HUES64 (cell line): ENCODE data around the gene CACNA1G.

Experiments
- H3K27ac ChIP-seq: 2 replicates; pipeline ENCODE4 v1.7.0; 2013; ENCODE audit warnings: low read depth, low read length, inconsistent platforms
- H3K27me3 ChIP-seq: 2 replicates; pipeline ENCODE4 v1.6.1; 2013; ENCODE audit warnings: mild to moderate bottlenecking, low read length; ENCODE audit not compliant: insufficient read depth
- H3K36me3 ChIP-seq: 2 replicates; pipeline ENCODE4 v1.6.1; 2013; ENCODE audit warnings: mild to moderate bottlenecking, low read length; ENCODE audit not compliant: insufficient read depth
- H3K4me1 ChIP-seq: 2 replicates; pipeline ENCODE4 v1.6.1; 2013; ENCODE audit warnings: mild to moderate bottlenecking, low read length, moderate library complexity; ENCODE audit not compliant: insufficient read depth
- H3K4me3 ChIP-seq: 2 replicates; pipeline ENCODE4 v1.5.1; 2013; ENCODE audit warnings: mild to moderate bottlenecking, low read length, moderate library complexity
- H3K9ac ChIP-seq: 2 replicates; pipeline ENCODE4 v1.6.1; 2013; ENCODE audit warnings: mild to moderate bottlenecking, low read depth, low read length
- H3K9me3 ChIP-seq: 2 replicates; pipeline ENCODE4 v1.6.1; 2013; ENCODE audit warnings: low read depth, low read length; ENCODE audit not compliant: insufficient read depth
- WGBS: fragments of 150-250, 120-280 bp; methylation state at CpG from one replicate; pipeline ENCODE4 v1.1.7; 2013; ENCODE audit warnings: missing lambda C conversion rate; 5-methylcytosine and 5-hydroxymethylcytosine counted together

CACNA1G gene

DNA sequence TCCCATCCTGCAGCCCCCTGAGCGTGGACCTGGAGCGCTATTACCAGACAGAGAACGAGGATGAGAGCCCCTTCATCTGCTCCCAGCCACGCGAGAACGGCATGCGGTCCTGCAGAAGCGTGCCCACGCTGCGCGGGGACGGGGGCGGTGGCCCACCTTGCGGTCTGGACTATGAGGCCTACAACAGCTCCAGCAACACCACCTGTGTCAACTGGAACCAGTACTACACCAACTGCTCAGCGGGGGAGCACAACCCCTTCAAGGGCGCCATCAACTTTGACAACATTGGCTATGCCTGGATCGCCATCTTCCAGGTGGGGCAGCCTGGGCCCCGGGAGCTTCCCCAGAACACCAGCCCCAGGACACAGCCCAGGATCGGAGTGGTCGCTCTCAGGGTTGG lies 12.0 kb downstream of the CACNA1G start:
- Histone ChIP-seq H3K9ac (no peak overlapping the region), H3K36me3 (no peaks in the 10 kb centered on the region), H3K9me3 (no peaks in the 10 kb centered on the region), H3K4me1 (peaks cover 6% of the 10 kb centered on the region; the same call in 1 of the 2 replicates), H3K4me3 (no peak overlapping the region), H3K27ac (no peak overlapping the region), H3K27me3 (peaks cover 4% of the 10 kb centered on the region)
- 94% methylated on average over 20 of the region's 20 CpGs for WGBS

DNA sequence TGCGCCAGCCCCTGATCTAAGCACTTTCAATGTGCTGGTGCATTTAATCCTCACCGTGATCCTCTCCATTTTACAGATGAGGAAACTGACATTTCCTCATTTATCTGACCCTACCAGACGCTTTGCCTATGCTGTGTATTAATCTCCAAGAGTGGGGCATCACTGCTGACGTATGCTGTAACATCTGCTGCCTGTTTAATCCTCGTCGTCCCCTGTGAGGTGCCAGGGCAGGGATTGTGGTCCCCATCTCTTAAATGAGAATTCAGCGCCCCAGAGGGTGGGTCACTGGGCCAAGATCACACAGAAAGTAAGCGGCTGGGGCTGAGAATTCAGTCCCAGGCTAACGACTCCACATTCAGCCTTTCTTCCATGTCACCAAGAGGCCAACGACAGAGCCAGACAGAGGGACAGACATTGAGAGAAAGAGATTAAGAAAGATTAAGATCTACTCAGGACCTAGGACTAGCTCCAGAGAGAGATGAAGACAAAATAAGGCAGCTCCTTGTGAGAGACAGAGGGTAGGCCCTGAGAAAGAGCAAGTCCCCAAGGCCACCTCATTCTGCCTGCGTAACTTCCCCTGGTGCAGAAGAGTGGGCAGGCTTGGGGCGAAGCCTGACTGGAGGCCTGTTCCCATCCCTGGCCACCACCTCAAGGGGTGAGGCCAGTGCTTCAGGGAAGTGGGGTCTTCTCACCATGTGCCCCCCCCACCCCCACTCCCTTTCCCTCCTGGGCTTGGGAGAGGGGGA lies 13.5 kb downstream of the CACNA1G start:
- no peaks in the 10 kb centered on the region for H3K27me3 ChIP-seq
- H3K27ac ChIP-seq = no peak overlapping the region
- H3K9ac ChIP-seq = no peak overlapping the region
- H3K36me3 ChIP-seq = no peaks in the 10 kb centered on the region
- H3K9me3 ChIP-seq = no peaks in the 10 kb centered on the region
- peaks cover 6% of the 10 kb centered on the region; the same call in 1 of the 2 replicates for H3K4me1 ChIP-seq
- no peak overlapping the region for H3K4me3 ChIP-seq
- 90% methylated on average over 12 of the region's 12 CpGs for WGBS

DNA sequence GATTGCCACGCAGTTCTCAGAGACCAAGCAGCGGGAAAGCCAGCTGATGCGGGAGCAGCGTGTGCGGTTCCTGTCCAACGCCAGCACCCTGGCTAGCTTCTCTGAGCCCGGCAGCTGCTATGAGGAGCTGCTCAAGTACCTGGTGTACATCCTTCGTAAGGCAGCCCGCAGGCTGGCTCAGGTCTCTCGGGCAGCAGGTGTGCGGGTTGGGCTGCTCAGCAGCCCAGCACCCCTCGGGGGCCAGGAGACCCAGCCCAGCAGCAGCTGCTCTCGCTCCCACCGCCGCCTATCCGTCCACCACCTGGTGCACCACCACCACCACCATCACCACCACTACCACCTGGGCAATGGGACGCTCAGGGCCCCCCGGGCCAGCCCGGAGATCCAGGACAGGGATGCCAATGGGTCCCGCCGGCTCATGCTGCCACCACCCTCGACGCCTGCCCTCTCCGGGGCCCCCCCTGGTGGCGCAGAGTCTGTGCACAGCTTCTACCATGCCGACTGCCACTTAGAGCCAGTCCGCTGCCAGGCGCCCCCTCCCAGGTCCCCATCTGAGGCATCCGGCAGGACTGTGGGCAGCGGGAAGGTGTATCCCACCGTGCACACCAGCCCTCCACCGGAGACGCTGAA lies 15.2 kb downstream of the CACNA1G start:
- no peak overlapping the region for H3K9ac ChIP-seq
- no peaks in the 10 kb centered on the region for H3K9me3 ChIP-seq
- no peak overlapping the region for H3K4me3 ChIP-seq
- no peak overlapping the region for H3K27ac ChIP-seq
- 90% methylated on average over 33 of the region's 33 CpGs for WGBS
- H3K36me3 ChIP-seq = no peaks in the 10 kb centered on the region
- no peaks in the 10 kb centered on the region for H3K27me3 ChIP-seq
- no peaks in the 10 kb centered on the region for H3K4me1 ChIP-seq

DNA sequence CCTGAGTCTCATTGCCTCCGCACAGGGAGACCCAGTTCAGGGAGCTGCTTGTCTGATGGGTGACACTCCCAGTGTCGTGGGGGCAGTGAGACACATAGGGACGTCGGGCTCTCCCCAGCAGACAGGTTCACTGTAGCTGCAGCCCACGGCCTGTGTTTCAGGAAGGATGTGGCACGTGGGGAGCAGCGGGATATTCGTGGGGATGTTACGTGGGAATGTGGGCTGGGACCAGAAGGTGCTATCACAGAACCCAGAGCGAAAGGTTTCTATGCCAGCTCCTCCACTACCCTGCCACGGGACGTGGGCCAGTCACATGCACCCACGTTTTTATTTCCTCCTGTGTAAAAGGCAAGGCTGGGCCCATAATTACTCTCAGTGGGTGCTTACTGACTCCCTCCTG lies 16.3 kb downstream of the CACNA1G start:
- H3K9me3 ChIP-seq = no peaks in the 10 kb centered on the region
- H3K36me3 ChIP-seq = no peaks in the 10 kb centered on the region
- WGBS = 93% methylated on average over 13 of the region's 13 CpGs
- no peaks in the 10 kb centered on the region; the same call in 1 of the 2 replicates for H3K27me3 ChIP-seq
- no peak overlapping the region for H3K9ac ChIP-seq
- H3K27ac ChIP-seq = no peak overlapping the region
- H3K4me3 ChIP-seq = no peak overlapping the region
- H3K4me1 ChIP-seq = no peaks in the 10 kb centered on the region

DNA sequence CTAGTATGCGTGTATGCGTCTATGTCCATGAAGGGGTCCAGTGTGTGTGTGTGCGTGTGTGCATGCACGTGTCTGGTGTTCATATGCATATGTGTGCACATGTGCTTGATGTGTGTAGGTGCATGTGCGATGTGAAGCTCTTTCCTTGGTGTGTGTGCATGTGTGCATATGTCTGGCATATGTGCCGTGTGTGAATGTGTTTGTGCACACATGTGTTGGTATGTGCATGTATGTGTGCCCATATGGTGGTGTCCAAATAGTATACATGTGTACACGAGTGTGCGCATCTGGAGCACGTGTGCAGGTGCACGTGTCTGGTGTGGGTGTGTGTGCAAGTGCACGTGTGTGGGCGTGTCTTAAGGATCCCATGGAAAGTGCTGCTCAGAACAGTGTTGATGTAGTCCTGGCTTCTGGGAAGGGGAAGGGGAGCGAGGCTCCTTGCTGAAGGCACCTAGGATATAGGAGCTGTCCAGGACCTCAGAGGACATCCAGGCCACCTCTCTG lies 17.0 kb downstream of the CACNA1G start:
- H3K9me3 ChIP-seq = no peaks in the 10 kb centered on the region
- no peak overlapping the region for H3K4me3 ChIP-seq
- H3K27me3 ChIP-seq = no peaks in the 10 kb centered on the region; the same call in 1 of the 2 replicates
- H3K27ac ChIP-seq = no peak overlapping the region
- no peaks in the 10 kb centered on the region for H3K4me1 ChIP-seq
- no peak overlapping the region for H3K9ac ChIP-seq
- H3K36me3 ChIP-seq = no peaks in the 10 kb centered on the region
- WGBS = 93% methylated on average over 13 of the region's 13 CpGs

DNA sequence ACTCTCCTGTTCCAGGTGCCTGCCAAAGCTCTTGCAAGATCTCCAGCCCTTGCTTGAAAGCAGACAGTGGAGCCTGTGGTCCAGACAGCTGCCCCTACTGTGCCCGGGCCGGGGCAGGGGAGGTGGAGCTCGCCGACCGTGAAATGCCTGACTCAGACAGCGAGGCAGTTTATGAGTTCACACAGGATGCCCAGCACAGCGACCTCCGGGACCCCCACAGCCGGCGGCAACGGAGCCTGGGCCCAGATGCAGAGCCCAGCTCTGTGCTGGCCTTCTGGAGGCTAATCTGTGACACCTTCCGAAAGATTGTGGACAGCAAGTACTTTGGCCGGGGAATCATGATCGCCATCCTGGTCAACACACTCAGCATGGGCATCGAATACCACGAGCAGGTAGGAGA lies 17.7 kb downstream of the CACNA1G start:
- Histone ChIP-seq H3K4me3 (no peak overlapping the region), H3K9ac (no peak overlapping the region), H3K4me1 (no peaks in the 10 kb centered on the region), H3K36me3 (no peaks in the 10 kb centered on the region), H3K27me3 (no peaks in the 10 kb centered on the region; the same call in 1 of the 2 replicates), H3K9me3 (no peaks in the 10 kb centered on the region), H3K27ac (no peak overlapping the region)
- 92% methylated on average over 16 of the region's 16 CpGs for WGBS

DNA sequence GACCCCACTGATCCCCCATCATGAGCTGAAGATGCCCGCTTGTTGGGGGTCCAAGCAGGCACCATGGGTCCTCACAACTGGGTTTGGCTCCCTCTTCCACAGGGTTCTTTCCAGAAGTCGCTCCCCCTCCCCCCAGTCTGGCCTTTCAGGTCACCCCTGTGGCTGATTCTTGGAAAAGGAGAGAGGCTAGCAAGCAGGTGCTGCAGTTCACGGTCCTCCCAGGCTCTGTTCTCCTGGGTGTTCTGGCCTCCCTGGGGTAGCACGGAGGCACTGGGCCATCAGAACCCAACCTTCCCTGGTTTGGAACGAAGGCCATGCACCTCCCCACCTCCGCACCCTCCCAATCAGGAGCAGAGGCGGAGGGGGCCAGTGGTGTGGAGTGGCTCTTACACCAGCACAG lies 18.9 kb downstream of the CACNA1G start:
- no peaks in the 10 kb centered on the region; the same call in 1 of the 2 replicates for H3K27me3 ChIP-seq
- no peak overlapping the region for H3K9ac ChIP-seq
- peaks cover 5% of the 10 kb centered on the region; the same call in 1 of the 2 replicates for H3K4me1 ChIP-seq
- H3K4me3 ChIP-seq = no peak overlapping the region
- WGBS = 89% methylated on average over 7 of the region's 7 CpGs
- no peaks in the 10 kb centered on the region for H3K36me3 ChIP-seq
- H3K9me3 ChIP-seq = no peaks in the 10 kb centered on the region
- no peak overlapping the region for H3K27ac ChIP-seq

DNA sequence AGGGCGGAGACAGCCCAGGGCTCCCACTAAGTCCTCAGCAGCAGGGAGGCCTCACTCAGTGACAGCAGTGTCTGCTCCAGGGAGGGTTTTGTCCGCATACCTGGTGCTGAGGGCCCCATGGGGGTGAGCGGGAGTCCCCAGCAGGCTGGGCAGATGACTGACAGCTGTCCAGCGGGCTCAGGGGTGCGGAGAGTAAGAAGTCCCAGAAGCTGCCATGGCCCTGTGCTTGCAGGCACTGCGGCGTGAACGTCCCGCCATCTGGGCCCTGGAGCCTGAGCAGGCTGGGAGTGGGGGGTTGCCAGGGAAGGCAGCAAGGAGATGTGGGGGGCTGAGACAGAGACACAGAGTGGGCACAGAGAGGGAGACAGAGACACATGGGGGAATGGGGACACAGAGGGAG lies 20.1 kb downstream of the CACNA1G start:
- Histone ChIP-seq H3K9me3 (no peaks in the 10 kb centered on the region), H3K36me3 (no peaks in the 10 kb centered on the region), H3K27me3 (no peaks in the 10 kb centered on the region; the same call in 1 of the 2 replicates), H3K27ac (no peak overlapping the region), H3K4me1 (peaks cover 5% of the 10 kb centered on the region; the same call in 1 of the 2 replicates), H3K9ac (no peak overlapping the region), H3K4me3 (no peak overlapping the region)
- WGBS = 89% methylated on average over 9 of the region's 9 CpGs

DNA sequence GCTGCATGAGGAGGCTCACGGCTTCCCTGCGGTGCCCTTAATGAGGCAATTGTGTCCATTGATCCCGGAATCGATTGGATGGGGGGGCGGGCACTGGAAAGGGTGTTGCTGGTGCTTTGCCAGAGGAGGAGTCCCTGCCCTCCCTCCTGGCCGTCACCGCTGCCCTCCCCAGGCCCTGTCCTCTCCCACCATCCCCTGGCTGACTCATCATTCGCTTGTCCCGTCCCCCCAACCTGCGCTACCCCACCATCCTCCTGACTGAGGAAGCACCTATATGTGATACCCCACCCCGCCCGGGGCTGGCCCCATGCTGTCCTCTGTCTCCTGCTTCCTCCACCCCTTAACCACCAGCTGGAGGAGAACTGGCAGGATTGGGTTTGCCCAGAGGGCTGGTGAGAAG lies 20.8 kb downstream of the CACNA1G start:
- no peaks in the 10 kb centered on the region for H3K36me3 ChIP-seq
- no peak overlapping the region for H3K4me3 ChIP-seq
- no peak overlapping the region for H3K9ac ChIP-seq
- 93% methylated on average over 11 of the region's 12 CpGs for WGBS
- no peaks in the 10 kb centered on the region for H3K9me3 ChIP-seq
- H3K27me3 ChIP-seq = no peaks in the 10 kb centered on the region; the same call in 1 of the 2 replicates
- no peak overlapping the region for H3K27ac ChIP-seq
- peaks cover 8% of the 10 kb centered on the region; the same call in 1 of the 2 replicates for H3K4me1 ChIP-seq

DNA sequence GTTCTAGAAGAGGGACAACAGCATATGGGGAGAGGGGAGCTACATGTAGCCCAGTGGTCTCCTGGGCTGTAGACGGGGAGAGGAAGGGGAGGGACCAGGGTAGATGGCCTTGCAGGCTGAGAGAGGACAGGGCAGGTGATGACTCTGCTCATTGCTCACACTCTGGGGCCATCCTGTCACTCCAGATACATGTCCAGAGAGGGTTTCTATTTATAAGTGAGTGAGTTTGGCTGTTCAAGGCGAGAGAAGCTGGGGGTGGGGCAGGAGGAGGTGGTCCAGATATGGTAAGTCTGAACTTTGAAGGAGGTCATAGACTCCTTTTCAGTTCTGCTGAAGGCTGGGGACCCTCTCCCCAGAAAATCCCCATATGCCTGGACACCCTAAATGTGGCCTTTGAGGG lies 22.2 kb downstream of the CACNA1G start:
- Histone ChIP-seq H3K27me3 (no peaks in the 10 kb centered on the region; the same call in 1 of the 2 replicates), H3K27ac (no peak overlapping the region), H3K4me1 (peaks cover 9% of the 10 kb centered on the region; the same call in 1 of the 2 replicates), H3K4me3 (no peak overlapping the region), H3K36me3 (no peaks in the 10 kb centered on the region), H3K9me3 (no peaks in the 10 kb centered on the region), H3K9ac (no peak overlapping the region)
- WGBS = 87% methylated on average over 2 of the region's 2 CpGs

DNA sequence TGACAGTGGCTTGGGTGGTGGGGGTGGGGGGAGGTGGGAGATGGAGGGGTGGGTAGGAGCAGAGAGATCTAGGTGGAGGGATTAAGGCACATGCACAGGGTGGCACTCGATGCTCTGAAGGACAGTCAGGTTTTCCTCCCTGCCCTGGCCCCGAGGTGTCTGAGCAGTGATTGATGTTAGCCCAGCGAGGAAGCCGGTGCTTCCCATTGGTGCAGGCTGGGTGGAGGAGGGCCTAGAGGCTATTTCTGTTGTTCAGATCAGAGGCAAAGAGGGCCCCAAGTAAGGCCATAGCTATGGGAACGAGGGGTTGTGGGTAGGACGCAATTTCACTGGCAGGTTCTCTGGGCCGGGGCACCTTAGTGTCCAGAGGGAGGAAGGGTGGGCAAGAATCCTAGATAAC lies 23.1 kb downstream of the CACNA1G start:
- Histone ChIP-seq H3K9me3 (no peaks in the 10 kb centered on the region), H3K27me3 (no peaks in the 10 kb centered on the region; the same call in 1 of the 2 replicates), H3K9ac (no peak overlapping the region), H3K36me3 (no peaks in the 10 kb centered on the region), H3K4me3 (no peak overlapping the region), H3K27ac (no peak overlapping the region), H3K4me1 (peaks cover 9% of the 10 kb centered on the region; the same call in 1 of the 2 replicates)
- WGBS = 76% methylated on average over 7 of the region's 7 CpGs
